NCI-H2196 (cell line): ENCODE results near the gene C3orf18.
"Not testable (repeated sequence)": the region's sequence is repeated elsewhere in the genome, so short reads cannot be mapped to it uniquely, and the experiment has no call there.

ENCODE experiments used
- DNase-seq: peaks from one replicate; lab custom pipeline; 2025; ENCODE audit not compliant: unreplicated experiment; lab: John Stamatoyannopoulos, UW

The C3orf18 gene

GRCh38 chr3:50525191-50525910 is 42.2 kb downstream of the C3orf18 start:
- DNase-seq, result no peak

GRCh38 chr3:50524746-50525145 is 42.8 kb downstream of the C3orf18 start:
- no peak for DNase-seq

GRCh38 chr3:50523279-50523811 is 44.2 kb downstream of the C3orf18 start:
- no peak for DNase-seq

- no peak for DNase-seq
Observed at GRCh38 chr3:50521572-50521971, 46.0 kb downstream of the C3orf18 start.

GRCh38 chr3:50520849-50521248 is 46.7 kb downstream of the C3orf18 start:
- DNase-seq, result no peak

GRCh38 chr3:50519471-50520089 is 48.0 kb downstream of the C3orf18 start:
- peak; percentile 39 for DNase-seq

GRCh38 chr3:50518436-50518835 is 49.1 kb downstream of the C3orf18 start:
- DNase-seq, result no peak

- DNase-seq, result no peak
Observed at GRCh38 chr3:50517721-50518206, 49.8 kb downstream of the C3orf18 start.

GRCh38 chr3:50516440-50516871 is 51.1 kb downstream of the C3orf18 start:
- no peak for DNase-seq

GRCh38 chr3:50515565-50516439 is 51.7 kb downstream of the C3orf18 start:
- no peak for DNase-seq

- not testable (repeated sequence) for DNase-seq
Observed at GRCh38 chr3:50512908-50513307, 54.6 kb downstream of the C3orf18 start.

GRCh38 chr3:50512131-50512530 is 55.4 kb downstream of the C3orf18 start:
- no peak for DNase-seq

- DNase-seq, result no peak
Observed at GRCh38 chr3:50510325-50510724, 57.2 kb downstream of the C3orf18 start.

- no peak for DNase-seq
Observed at GRCh38 chr3:50509715-50510114, 57.8 kb downstream of the C3orf18 start.

- no peak for DNase-seq
Observed at GRCh38 chr3:50508821-50509220, 58.7 kb downstream of the C3orf18 start.
